GM13977 (cell line): ENCODE data around the gene C19orf67.

Source experiments
- DNase-seq: peaks from one replicate; pipeline ENCODE4 v3.0.0; 2012; ENCODE audit warnings: low spot score
- in situ Hi-C: fragments of 300-500 bp; cut with MboI; formaldehyde crosslinking; loops from one replicate; pipeline ENCODE4 v1.12.0; 2022; ENCODE audit warnings: low sequenced_read_pairs, low pct_unique_long_range_greater_than_20kb, mixed read lengths, inconsistent platforms; ENCODE audit not compliant: unreplicated experiment
- TF ChIP-seq, protein P1 (sequence below): IDR thresholded peaks from 2 replicates; pipeline ENCODE4 v1.5.1; 2012; ENCODE audit warnings: mild to moderate bottlenecking, control low read depth; ENCODE audit not compliant: insufficient read depth; ENCODE audit errors: extremely low read depth, missing control alignments

The C19orf67 gene

DNA sequence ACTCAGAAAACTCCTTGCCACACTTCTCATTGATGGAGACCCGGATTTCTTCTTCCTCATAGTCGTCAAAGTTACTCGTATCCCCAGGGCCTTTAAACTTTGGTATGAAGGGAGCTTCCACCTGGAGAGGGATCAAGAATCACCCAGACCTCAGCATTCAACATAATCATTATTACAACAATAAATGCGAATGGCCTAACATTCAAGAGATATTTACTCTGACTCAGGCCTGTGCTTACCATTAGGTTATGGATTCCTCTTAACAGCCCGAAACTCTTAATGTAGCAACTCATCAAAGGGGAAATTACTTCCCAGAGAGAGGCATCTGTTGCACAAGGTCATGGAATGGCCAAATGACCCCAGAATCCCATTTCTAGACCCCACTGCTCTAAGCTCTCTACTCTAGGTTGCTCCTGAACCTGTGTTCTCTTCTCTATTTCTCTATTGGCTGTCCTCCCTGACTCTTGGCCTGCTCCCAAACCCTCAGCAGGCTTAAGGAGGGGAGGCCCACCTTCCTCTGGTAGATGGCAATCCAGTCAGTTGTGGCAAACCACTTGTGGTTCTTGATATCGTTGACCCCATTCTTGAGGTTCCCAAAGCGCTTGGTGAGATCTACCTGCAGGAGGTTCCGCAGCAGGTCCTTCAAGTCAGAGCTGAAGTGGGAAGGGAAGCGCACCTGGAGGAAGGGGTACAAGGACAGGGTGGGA lies 7.7 kb upstream of the C19orf67 start:
- DNase-seq = no peak
- TF ChIP-seq, protein P1, sequence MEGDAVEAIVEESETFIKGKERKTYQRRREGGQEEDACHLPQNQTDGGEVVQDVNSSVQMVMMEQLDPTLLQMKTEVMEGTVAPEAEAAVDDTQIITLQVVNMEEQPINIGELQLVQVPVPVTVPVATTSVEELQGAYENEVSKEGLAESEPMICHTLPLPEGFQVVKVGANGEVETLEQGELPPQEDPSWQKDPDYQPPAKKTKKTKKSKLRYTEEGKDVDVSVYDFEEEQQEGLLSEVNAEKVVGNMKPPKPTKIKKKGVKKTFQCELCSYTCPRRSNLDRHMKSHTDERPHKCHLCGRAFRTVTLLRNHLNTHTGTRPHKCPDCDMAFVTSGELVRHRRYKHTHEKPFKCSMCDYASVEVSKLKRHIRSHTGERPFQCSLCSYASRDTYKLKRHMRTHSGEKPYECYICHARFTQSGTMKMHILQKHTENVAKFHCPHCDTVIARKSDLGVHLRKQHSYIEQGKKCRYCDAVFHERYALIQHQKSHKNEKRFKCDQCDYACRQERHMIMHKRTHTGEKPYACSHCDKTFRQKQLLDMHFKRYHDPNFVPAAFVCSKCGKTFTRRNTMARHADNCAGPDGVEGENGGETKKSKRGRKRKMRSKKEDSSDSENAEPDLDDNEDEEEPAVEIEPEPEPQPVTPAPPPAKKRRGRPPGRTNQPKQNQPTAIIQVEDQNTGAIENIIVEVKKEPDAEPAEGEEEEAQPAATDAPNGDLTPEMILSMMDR = no peak
- in situ Hi-C loops = no loop called here

GRCh38 chr19:14091813-14092462 lies 6.4 kb upstream of the C19orf67 start:
- peak; percentile 81 for DNase-seq
- in situ Hi-C loops = no loop called here
- TF ChIP-seq, protein P1 = peak; percentile 21

DNA sequence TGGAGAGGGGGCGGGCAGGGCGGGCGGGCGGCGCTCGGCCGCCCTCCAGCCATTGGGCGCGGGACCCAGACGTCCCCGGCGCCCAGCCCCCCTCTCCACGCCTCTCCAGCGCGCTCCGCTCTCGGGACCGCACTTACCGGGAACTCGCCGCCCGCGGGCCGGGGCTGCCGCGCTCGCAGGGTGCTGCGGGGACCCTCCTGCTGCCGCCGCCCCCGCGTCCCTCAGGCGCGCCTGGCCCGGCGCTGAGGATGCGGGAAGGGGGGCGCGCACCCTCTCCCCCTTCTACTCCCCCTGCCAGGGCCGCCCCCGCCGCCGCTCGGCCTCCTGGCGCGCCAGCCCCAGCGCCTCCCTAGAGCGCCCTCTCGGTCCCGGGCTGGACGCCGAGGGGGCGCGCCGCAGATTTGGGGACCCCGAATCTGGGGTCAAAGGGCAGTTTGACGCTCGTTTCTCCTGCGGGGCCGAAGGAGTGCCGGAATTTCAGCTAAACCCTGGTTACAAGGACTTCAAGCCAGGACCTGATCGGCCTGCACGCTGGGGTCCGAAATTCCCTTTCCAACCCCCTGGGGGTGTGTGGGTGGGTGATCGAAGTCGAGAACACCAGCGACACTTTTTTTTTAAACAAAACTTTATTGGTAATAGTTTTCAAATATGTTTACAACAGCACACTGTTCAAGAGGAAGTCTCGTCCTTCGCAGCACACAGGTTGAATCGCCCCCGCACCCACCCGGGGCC lies 5.7 kb upstream of the C19orf67 start:
- in situ Hi-C loops = no loop called here
- DNase-seq = peak; percentile 97

DNA sequence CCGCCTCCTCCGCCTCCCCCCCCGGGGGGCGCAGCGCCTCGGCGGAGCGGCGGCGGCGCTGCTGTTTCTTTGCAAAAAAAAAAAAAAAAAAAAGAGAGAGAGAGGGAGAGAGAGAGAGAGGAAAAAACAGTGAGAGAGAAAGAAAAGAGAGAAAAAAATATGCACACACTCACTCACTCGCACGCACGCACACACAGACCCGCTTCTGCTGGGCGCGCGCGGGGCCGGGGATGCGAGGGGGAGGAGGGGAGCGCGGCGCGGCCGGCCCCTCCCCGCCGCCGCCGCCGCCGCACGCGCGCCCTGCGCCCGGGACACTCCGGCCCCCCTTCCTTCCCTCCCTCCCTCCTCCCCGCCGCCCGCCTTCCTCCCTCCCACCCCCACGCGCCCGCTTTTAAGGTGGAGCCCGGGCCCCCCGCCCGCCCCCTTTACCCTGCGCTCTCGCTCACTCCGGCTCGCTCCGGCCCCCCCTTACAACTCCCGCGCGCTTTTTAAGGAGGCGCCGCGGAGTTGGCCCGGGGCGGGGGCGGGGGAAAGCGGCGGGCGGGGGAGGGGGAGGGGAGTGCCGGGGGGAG lies 5.0 kb upstream of the C19orf67 start, which contains the start of gene SAMD1:
TSS of gene SAMD1 (minus strand) at position 243 of the 572 bp plus-strand sequence.
- peak; percentile 94 for DNase-seq
- TF ChIP-seq, protein P1 = no peak
- in situ Hi-C loops = no loop called here

More for the DNA sequence above, 5.7 kb upstream of the C19orf67 start:
- TF ChIP-seq, protein P1 = peak; percentile 34

DNA sequence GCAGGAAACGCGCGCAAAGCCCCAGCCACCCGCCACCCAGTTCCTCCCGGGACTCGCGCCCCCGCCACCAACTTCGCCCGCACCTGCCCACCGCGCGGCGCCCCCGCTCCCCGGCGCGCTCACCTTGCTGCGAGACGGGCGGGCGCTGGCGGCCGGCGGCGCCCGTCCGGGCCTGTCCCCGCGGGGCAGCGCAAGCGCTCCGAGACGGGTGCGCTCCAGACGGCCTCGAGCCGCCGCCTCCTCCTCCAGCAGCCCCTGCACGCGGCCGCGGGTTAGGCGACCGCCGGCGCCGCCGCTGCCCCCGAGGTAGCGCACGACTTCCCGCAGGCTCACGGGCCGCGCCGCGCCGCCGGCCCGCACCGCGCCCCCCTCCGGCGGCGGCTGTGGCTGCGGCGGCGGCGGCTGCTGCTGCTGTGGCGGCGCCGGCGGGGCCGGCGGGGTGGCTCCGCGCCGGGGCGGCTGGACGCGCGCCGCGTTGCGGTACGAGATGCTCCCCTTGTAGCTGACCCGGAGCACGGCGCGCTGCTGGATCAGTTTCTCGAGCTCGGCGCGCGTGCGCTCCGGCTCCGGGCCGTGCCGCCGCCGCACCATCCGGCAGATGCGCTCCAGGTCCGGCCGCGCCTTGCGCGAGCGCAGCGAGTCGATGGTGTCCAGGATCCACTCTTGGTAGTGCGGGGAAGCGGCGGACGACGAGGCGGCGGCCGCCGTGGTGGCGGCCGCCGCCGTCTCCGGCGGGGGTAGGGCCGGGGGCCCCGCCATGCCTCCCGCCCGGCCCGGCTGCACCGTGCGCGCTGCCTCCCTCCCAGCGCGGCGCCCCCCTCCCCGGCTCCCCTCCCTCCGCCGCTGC lies 4.3 kb upstream of the C19orf67 start:
- peak; percentile 73 for DNase-seq
- TF ChIP-seq, protein P1 = peak; percentile 42

GRCh38 chr19:14089412-14089661 lies 3.8 kb upstream of the C19orf67 start:
- DNase-seq = peak; percentile 33
- in situ Hi-C loops = no loop called here
- TF ChIP-seq, protein P1 = no peak

More for the DNA sequence above, 4.3 kb upstream of the C19orf67 start:
- in situ Hi-C loops = no loop called here
